GM21381 (cell line): ENCODE results near the gene OAF.
"Not testable (repeated sequence)": the region's sequence is repeated elsewhere in the genome, so short reads cannot be mapped to it uniquely, and the experiment has no call there.

Source experiments
- ATAC-seq: cut with Tn5 transposase; IDR thresholded peaks from one replicate; pipeline ENCODE4 v1.9.1; 2021; ENCODE audit warnings: mild to moderate bottlenecking, moderate library complexity; ENCODE audit not compliant: unreplicated experiment

OAF gene

DNA sequence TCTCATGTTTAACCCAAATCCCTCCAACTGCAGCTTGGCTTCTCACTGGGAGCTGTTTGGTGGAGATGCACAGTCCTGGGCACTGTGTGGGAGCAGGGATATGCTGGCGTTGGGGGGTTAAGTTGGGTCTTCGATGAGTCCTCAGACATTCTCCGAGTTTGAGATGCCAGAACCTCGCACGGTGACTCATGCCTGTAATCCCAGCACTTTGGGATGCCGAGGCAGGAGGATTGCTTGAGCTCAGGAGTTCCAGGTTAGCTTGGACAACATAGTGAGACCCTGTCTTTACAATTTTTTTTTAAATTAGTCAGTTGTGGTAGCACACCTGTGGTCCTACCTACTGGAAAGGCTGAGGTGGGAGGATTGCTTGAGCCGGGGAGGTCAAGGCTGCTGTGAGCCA is 49.8 kb downstream of the OAF start:
- ATAC-seq = no peak

DNA sequence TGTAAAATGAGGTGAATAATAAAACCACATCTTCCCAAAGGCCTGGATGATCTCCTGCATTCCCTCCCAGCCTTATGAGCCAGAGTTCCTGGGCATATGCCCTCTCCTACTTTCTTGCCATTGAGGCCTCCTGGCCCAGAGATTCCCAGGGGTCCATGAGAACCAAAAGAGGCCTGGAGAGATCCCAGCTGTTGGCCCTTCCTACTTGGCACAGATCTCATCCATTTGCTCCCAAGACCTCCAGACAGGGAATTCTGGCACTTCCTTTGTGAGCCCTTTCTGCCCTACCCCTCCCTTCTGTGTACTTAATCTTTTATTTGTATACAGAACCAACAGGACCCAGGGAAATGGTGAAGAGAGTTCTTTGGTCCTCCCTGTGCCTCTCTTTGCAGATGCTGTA is 50.5 kb downstream of the OAF start:
- no peak for ATAC-seq

DNA sequence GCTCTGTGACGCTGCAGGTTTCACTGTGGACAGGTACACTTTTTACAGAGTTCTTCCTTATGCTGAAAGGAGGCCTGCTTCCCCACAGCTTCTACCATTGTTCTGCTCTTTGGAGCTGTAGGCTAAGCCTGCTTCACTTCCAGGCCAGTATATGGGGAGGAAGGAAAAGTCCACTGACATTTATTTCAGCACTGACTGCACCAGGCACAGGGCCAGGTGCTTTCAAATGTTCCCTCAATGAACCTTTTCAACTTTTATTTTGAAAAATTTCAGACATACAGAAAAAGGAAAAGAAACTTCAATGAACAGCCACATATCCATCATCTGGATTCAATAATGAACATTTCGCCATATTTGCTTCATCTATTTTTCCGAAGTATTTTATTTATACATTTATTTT is 51.1 kb downstream of the OAF start:
- no peak for ATAC-seq

DNA sequence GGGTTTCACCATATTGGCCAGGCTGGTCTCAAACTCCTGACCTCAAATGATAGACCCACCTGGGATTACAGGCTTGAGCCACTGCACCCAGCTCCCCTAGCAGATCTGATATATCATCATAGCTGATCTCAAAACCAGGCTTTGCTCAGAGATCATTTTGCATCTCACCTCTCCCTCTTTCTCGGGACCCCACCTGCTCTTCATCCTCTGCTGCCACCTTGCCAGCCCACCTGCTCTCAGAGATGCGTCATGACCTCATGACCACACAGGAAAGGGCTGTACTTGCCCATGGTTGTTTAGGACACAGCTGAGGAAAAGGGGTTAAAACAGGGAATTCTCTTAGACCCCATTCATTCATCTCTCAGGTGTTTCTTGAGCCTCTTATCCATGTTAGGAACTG is 56.5 kb downstream of the OAF start:
- ATAC-seq = no peak

DNA sequence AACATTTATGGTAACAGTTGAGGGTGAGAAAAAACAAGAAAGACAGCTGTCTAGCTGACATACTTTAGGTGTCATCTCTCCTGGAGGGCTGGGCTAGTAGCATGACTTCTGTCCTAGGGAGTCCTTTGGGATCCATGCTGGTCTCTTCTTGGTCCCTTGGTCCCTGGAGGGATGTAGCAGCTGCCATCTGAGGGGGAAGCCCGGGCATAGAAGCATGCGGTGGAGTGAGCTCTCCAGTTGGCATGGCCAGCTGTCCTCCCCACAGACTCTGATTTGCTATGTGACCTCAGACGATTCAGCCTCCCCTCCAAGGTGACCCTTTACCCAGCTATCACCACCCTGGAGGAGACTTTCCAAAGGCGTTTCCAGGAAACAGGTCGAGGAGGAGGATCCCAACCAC is 57.9 kb downstream of the OAF start:
- ATAC-seq = no peak

DNA sequence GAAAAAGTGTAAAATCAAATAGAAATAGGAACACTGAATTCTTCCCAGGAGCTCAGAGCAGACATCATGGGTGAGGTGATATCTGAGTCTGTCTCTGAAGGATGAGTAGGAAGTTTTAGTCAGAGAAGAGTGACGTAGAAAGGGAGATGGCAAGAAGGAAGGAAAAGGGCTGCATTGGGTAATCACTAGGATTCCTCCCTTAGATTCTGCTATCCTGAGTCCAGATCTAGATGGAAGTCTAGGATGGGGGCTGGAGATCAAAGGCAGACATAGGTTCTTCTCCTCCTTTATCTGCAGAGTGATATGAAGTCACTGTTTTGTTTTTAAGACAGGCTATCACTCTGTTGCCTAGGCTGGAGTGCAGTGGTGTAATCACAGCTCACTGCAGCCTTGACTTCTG is 59.6 kb downstream of the OAF start:
- no peak for ATAC-seq

DNA sequence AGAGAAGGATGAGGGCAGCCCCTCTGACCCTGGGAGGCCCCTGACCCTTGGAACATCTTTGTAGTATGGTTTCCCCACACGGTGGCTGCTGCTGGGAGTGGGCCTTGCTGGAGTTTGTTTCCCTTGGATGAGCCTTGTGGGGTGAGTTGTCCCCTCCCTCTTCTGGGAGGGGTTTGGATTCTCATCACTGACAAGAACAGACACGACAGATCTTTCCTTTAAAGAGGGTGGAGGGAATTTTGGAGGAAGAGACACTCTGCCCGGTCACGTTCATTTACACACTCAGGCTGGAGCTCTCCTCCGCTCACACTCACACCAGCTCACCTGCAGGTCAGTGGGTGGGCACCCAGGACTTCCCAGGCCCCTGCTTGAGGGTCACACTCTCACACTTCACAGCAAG is 60.8 kb downstream of the OAF start:
- ATAC-seq = no peak

DNA sequence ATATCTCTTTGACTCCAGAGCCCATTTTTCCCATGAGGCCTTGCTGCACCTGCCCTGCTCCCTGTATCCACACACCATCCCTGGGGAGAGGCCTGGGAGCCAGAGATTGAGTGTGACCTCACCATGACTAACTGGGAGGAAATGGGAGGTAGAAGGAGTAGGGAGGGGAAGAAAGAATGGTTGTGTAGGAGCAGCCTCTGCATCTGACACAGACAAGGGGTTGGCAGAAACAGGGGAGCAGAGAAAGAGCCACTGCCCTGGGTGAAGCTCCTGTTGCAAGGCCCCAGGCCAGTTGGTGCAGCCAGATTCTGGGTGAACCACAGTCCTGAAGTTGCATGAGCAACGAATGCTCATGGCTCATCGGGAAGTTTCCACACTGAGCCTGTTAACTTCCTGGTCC is 61.5 kb downstream of the OAF start:
- no peak for ATAC-seq

DNA sequence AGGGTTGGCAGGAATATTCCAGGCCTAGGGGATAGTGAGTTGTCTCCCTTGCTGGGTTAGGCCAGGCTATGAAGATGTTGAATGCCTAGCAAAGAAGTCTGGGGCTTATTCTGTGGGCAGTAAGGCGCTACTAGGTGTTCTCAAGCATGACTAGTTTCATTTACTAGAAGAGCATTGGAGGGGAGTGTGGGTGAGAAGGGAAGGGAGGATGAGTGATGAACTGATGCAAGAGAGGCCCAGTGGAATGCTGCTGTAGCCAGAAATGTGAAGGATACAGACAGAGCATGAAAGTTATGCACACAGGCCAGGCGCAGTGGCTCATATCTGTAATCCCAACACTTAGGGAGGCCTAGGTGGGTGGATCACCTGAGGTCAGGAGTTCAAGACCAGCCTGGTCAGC is 62.6 kb downstream of the OAF start:
- ATAC-seq = no peak

DNA sequence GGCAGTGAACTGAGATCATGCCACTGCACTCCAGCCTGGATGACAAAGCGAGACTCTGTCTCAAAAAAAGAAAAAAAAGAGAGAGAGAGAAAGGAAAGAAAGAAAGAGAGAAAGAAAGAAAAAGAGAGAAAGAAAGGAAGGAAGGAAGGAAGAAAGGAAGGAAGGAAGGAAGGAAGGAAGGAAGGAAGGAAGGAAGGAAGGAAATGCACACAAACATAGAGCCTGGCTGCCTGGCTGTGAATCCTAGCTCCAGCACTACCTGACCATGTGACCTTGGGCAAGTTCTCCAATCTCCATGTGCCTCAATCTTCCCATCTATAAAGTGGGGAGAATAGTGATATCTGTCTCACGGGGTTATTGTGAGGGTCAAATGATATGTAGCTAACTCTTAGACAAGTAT is 63.1 kb downstream of the OAF start:
- not testable (repeated sequence) for ATAC-seq

DNA sequence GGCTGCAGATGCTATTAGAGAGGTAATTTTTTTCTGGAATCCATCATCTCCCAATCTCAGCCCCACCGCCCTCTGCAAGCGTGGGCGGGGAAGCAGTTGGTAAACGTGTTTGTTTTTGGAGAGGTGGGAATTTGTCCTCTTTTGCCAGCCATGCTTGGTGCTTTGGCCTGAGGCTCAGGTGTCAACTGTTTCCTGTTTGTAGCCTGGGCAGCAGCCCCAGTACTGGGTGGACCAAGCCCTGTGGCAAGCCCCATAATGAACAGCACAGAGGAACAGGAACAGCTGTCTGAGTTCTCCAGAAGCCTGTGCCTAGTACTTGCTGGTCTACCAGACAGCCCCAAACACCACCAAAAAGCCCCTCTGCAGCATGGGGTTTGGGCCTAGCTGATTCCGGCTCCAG is 68.7 kb downstream of the OAF start:
- no peak for ATAC-seq
